Peyer's patch (tissue), 4 donors: ENCODE data around the gene SMTN.

Experiments used
- POLR2A ChIP-seq, 2 donors: fragments of 450-650 bp; IDR thresholded peaks; one replicate each; pipeline ENCODE4 v1.5.1; 2017; ENCODE audit warnings: antibody characterized with exemption in 2 of 2, mild to moderate bottlenecking in 2 of 2, moderate library complexity in 2 of 2
- TF ChIP-seq, protein P1 (sequence below), 6 experiments: fragments of 450-650 bp in 4 of 6; fragments of 200-600 bp in 2 of 6; sonication (generic) in 1 of 6; IDR thresholded peaks; one replicate each; pipeline ENCODE4 v1.5.1; 2017 to 2019; ENCODE audit warnings: antibody characterized with exemption in 6 of 6, mild to moderate bottlenecking in 3 of 6, moderate library complexity in 1 of 6

DNA sequence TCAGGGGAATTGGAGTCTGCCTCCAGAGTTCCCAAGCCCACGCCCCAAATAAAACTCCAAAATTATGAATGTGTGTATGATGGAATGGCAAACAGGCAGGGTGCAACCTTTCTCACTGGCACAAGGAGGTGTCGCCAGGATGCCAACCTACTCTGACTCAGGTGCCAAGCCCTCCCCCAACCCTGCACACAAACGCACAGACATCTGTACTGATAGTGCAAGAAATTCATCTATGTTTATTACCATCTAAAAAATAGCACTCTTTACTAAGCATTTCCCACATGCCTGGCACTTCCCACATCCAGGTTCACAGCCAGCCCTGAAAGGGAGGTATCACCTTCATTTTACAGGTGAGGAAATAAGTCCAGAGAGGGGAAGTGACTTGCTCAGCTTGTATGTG lies 57.9 kb downstream of the SMTN start:
- TF ChIP-seq, protein P1, sequence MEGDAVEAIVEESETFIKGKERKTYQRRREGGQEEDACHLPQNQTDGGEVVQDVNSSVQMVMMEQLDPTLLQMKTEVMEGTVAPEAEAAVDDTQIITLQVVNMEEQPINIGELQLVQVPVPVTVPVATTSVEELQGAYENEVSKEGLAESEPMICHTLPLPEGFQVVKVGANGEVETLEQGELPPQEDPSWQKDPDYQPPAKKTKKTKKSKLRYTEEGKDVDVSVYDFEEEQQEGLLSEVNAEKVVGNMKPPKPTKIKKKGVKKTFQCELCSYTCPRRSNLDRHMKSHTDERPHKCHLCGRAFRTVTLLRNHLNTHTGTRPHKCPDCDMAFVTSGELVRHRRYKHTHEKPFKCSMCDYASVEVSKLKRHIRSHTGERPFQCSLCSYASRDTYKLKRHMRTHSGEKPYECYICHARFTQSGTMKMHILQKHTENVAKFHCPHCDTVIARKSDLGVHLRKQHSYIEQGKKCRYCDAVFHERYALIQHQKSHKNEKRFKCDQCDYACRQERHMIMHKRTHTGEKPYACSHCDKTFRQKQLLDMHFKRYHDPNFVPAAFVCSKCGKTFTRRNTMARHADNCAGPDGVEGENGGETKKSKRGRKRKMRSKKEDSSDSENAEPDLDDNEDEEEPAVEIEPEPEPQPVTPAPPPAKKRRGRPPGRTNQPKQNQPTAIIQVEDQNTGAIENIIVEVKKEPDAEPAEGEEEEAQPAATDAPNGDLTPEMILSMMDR (IDR thresholded peaks at IDR 0.05): no peak
- TF ChIP-seq POLR2A (IDR thresholded peaks at IDR 0.05): no peak
